ENCODE measurements around the gene PPP1R13B.

PPP1R13B gene

DNA sequence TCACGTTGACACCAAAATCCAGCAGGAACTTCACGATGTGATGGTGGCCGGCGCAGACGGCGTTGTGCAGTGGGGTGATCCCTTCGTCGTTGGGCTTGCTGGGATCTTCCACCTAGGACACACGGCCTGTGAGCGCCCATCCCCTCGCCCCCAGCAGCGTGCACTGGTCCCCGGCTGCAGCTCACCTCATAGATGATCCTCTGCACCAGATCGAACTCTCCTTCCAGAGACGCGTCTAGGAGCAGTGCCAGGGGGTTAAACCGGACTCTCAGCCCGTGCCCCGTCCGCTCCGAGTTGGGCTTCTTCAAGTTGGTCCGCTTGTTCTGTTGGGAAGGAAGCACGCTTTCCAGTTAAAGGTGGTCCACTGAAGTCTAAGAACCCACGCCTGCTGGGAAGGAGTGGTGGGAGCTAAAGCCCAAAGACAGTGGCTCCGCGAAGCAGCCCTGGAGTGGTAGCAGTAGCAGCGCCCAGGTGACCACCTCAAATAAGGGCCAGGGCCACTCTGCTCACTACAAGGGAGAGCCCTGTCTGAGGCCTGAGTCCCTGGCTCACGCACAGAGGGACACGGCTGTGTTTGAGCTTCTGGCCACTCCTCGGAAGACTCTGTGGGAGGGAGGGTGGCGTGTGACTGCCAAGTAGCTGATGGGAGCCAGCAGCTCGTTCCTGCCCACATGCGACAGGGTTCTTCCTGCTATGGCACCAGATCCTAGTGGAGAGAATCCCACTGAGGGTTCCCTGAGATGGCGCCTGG is 108.5 kb downstream of the PPP1R13B start:
- Histone ChIP-seq H3K36me3 (ENCODE audit: control insufficient read depth, insufficient read depth, low read length) (peaks cover 15% of the 10 kb centered on the region), H3K9ac (ENCODE audit: low read length) (no peak overlapping the region), H3K27me3 (ENCODE audit: control insufficient read depth, insufficient read depth, low read length) (no peaks in the 10 kb centered on the region), H3K4me1 (ENCODE audit: control insufficient read depth, insufficient read depth, low read length) (peaks cover 3% of the 10 kb centered on the region; the same call in 1 of the 2 replicates), H3K27ac (ENCODE audit: low read depth, low read length) (no peak overlapping the region), H3K9me3 (ENCODE audit: control insufficient read depth, insufficient read depth, low read depth, low read length) (no peaks in the 10 kb centered on the region), H3K4me3 (ENCODE audit: low read depth, low read length) (no peak overlapping the region)

DNA sequence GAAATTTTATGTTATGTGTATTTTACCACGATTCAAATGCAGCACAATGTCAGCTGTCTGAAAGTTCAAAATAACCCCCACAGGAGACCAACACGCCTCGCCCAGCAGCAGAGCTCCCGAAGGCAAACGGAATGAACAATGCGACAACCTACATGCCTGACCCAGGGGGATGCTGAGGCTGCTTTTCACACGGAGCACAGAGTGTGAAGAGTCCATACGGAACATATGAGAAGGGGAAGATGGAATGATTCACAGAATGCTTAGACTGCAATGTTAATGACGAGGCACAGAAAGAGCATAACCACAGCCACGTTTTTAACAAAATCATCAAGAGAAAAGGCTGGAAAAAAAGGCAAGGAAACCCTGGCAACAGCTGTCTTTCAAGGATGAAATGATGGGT is 109.2 kb downstream of the PPP1R13B start:
- H3K4me3 ChIP-seq (ENCODE audit: low read depth, low read length): no peak overlapping the region
- H3K27ac ChIP-seq (ENCODE audit: low read depth, low read length): no peak overlapping the region
- H3K9ac ChIP-seq (ENCODE audit: low read length): no peak overlapping the region
- H3K4me1 ChIP-seq (ENCODE audit: control insufficient read depth, insufficient read depth, low read length): peaks cover 3% of the 10 kb centered on the region; the same call in 1 of the 2 replicates
- H3K36me3 ChIP-seq (ENCODE audit: control insufficient read depth, insufficient read depth, low read length): peaks cover 22% of the 10 kb centered on the region
- H3K9me3 ChIP-seq (ENCODE audit: control insufficient read depth, insufficient read depth, low read depth, low read length): no peaks in the 10 kb centered on the region
- no peaks in the 10 kb centered on the region for H3K27me3 ChIP-seq (ENCODE audit: control insufficient read depth, insufficient read depth, low read length)

DNA sequence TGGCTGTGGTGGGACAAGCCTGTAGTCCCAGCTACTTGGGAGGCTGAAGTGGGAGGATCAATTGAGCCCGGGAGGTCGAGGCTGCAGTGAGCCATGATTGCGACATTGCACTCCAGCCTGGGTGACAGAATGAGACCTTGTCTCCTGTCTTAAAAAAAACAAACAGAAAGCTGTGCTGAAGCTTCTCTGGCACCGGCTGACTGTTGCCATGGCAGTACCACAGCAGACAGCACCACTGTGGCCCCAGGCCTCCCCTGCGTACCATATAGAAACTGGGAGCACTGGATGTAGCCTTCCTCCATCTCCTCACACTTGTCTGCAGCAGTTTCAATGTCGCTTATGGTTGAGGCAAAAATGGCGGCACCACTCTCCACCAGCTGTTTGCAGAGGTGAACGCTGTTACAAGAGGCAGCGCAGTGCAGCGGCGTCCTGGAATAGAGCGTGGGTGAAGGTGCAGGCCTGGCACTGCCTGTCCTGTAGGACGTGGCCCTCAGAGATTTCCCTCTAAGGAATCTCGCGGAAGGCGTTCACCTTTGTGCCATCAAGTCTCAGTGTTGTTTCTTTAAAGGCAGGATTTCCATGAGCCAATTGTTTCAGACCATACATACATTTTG is 109.8 kb downstream of the PPP1R13B start:
- Histone ChIP-seq H3K4me1 (ENCODE audit: control insufficient read depth, insufficient read depth, low read length) (peaks cover 3% of the 10 kb centered on the region; the same call in 1 of the 2 replicates), H3K9me3 (ENCODE audit: control insufficient read depth, insufficient read depth, low read depth, low read length) (no peaks in the 10 kb centered on the region), H3K27ac (ENCODE audit: low read depth, low read length) (no peak overlapping the region), H3K36me3 (ENCODE audit: control insufficient read depth, insufficient read depth, low read length) (peaks cover 28% of the 10 kb centered on the region), H3K4me3 (ENCODE audit: low read depth, low read length) (no peak overlapping the region), H3K9ac (ENCODE audit: low read length) (no peak overlapping the region), H3K27me3 (ENCODE audit: control insufficient read depth, insufficient read depth, low read length) (no peaks in the 10 kb centered on the region)

DNA sequence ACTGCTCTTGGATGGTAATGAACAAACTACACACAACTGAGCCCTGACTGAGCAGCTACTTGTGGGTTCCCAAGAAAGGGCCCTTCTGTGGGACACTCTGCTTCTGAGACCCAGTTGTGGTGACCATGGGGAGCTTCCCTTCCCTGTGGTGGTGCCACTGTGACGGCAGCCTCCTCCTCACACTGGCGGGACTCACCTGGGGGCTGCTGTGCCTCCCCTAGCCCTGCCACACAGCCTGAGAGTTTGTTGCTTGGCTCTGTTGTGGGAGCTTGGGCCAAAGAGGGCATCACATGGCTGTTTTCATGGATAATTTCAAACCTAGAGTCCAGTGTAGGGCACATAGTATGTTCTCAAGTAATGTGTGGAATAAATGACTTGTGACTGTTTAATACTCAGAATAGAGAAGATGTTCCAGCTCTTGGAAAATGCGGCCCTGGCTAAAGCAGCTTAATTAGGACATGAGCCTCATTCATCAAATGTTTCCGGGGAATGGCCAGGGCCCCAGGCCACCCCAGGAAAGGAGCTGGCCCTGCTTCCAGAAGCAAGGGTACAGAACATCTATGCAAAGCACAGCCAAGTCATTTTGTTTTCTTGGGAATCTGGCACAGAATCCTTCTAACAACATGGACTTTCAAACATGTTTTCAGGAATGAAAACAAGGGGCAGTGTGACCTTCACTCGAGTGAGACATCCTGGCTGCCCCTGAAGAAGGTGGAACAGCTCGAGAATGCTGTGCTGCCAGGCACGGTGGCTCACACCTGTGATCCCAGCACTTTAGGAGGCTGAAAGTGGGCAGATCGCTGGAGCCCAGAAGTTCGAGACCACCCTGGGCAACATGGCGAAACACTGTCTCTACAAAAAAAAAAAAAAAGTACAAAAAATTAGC is 110.6 kb downstream of the PPP1R13B start:
- Histone ChIP-seq H3K9me3 (ENCODE audit: control insufficient read depth, insufficient read depth, low read depth, low read length) (no peaks in the 10 kb centered on the region), H3K9ac (ENCODE audit: low read length) (no peak overlapping the region), H3K36me3 (ENCODE audit: control insufficient read depth, insufficient read depth, low read length) (peaks cover 35% of the 10 kb centered on the region), H3K4me3 (ENCODE audit: low read depth, low read length) (no peak overlapping the region), H3K27me3 (ENCODE audit: control insufficient read depth, insufficient read depth, low read length) (no peaks in the 10 kb centered on the region), H3K27ac (ENCODE audit: low read depth, low read length) (no peak overlapping the region), H3K4me1 (ENCODE audit: control insufficient read depth, insufficient read depth, low read length) (peaks cover 3% of the 10 kb centered on the region; the same call in 1 of the 2 replicates)

GRCh38 chr14:103735815-103736545 is 111.4 kb downstream of the PPP1R13B start:
- Histone ChIP-seq H3K36me3 (ENCODE audit: control insufficient read depth, insufficient read depth, low read length) (peaks cover 38% of the 10 kb centered on the region), H3K27me3 (ENCODE audit: control insufficient read depth, insufficient read depth, low read length) (no peaks in the 10 kb centered on the region), H3K9ac (ENCODE audit: low read length) (no peak overlapping the region), H3K4me3 (ENCODE audit: low read depth, low read length) (no peak overlapping the region), H3K9me3 (ENCODE audit: control insufficient read depth, insufficient read depth, low read depth, low read length) (no peaks in the 10 kb centered on the region), H3K4me1 (ENCODE audit: control insufficient read depth, insufficient read depth, low read length) (no peaks in the 10 kb centered on the region; the same call in 1 of the 2 replicates), H3K27ac (ENCODE audit: low read depth, low read length) (no peak overlapping the region)

DNA sequence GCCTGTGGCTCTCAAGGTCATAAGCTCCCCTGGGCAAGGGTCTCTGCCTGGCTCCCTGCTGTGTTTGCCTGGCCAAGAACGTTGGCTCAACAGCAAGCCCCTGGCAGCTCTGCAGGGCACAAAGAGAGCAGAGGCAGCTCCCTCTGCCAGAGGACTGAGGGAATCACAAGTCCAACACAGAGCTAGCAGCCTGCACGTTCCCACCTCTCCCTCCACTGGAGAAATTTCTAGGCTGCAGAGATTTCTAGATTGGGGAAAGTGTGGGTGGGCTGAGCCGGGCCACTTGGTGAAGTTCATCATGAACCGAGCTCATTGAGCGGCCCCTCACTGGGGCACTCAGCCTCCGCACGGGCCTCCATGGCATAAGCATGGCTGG is 111.9 kb downstream of the PPP1R13B start:
- Histone ChIP-seq H3K27ac (ENCODE audit: low read depth, low read length) (no peak overlapping the region), H3K4me3 (ENCODE audit: low read depth, low read length) (no peak overlapping the region), H3K27me3 (ENCODE audit: control insufficient read depth, insufficient read depth, low read length) (no peaks in the 10 kb centered on the region), H3K9ac (ENCODE audit: low read length) (no peak overlapping the region), H3K36me3 (ENCODE audit: control insufficient read depth, insufficient read depth, low read length) (peaks cover 40% of the 10 kb centered on the region), H3K4me1 (ENCODE audit: control insufficient read depth, insufficient read depth, low read length) (no peaks in the 10 kb centered on the region; the same call in 1 of the 2 replicates), H3K9me3 (ENCODE audit: control insufficient read depth, insufficient read depth, low read depth, low read length) (no peaks in the 10 kb centered on the region)

DNA sequence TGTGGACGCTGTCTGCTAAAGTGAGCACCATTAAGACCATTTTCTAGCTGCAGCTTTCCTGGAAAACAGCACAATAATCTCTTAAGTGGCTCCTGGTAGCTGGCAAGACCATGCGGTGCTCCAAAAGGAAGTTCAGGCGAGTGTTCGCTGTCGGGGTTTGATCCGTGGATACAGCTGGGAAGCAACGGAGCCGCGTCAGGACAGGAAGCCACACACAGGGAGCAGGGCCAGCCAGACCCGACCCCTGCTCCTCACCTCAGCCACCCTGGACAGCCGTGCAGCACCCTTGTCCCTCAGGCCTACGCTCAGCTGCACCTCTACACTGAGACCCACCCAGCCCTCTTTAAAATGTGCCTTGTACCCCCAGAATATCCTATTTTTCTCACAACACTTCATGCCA is 112.4 kb downstream of the PPP1R13B start:
- no peaks in the 10 kb centered on the region for H3K9me3 ChIP-seq (ENCODE audit: control insufficient read depth, insufficient read depth, low read depth, low read length)
- H3K27ac ChIP-seq (ENCODE audit: low read depth, low read length): no peak overlapping the region
- no peaks in the 10 kb centered on the region; the same call in 1 of the 2 replicates for H3K4me1 ChIP-seq (ENCODE audit: control insufficient read depth, insufficient read depth, low read length)
- no peak overlapping the region for H3K9ac ChIP-seq (ENCODE audit: low read length)
- H3K4me3 ChIP-seq (ENCODE audit: low read depth, low read length): no peak overlapping the region
- H3K27me3 ChIP-seq (ENCODE audit: control insufficient read depth, insufficient read depth, low read length): no peaks in the 10 kb centered on the region
- peaks cover 44% of the 10 kb centered on the region for H3K36me3 ChIP-seq (ENCODE audit: control insufficient read depth, insufficient read depth, low read length)

- no peak overlapping the region for H3K27ac ChIP-seq (ENCODE audit: low read depth, low read length)
- H3K9me3 ChIP-seq (ENCODE audit: control insufficient read depth, insufficient read depth, low read depth, low read length): no peaks in the 10 kb centered on the region
- H3K9ac ChIP-seq (ENCODE audit: low read length): no peak overlapping the region
- no peaks in the 10 kb centered on the region; the same call in 1 of the 2 replicates for H3K4me1 ChIP-seq (ENCODE audit: control insufficient read depth, insufficient read depth, low read length)
- H3K4me3 ChIP-seq (ENCODE audit: low read depth, low read length): no peak overlapping the region
- H3K36me3 ChIP-seq (ENCODE audit: control insufficient read depth, insufficient read depth, low read length): peaks cover 51% of the 10 kb centered on the region
- no peaks in the 10 kb centered on the region for H3K27me3 ChIP-seq (ENCODE audit: control insufficient read depth, insufficient read depth, low read length)
These were observed 113.1 kb downstream of the PPP1R13B start for GRCh38 chr14:103734081-103734888.

DNA sequence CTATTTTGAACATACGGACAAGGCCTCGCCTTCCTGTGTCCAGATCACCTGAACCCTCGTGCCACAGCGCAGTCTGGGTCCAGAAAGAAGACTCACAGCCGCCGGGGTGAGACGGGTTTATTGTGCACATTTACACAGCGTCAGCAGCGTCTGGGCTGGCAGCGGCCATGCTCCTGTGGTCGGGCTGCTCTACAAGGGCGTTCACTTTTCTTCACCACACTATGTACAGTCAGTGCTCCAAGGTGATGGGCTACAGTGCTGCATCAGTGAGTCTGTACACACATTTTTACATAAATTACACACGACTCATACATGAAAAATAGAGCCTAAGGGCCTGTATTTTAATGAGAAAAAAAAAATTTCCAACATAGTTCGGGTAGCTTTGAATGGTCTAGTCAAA is 113.7 kb downstream of the PPP1R13B start:
- peaks cover 58% of the 10 kb centered on the region for H3K36me3 ChIP-seq (ENCODE audit: control insufficient read depth, insufficient read depth, low read length)
- no peaks in the 10 kb centered on the region for H3K9me3 ChIP-seq (ENCODE audit: control insufficient read depth, insufficient read depth, low read depth, low read length)
- H3K4me3 ChIP-seq (ENCODE audit: low read depth, low read length): no peak overlapping the region
- H3K4me1 ChIP-seq (ENCODE audit: control insufficient read depth, insufficient read depth, low read length): no peaks in the 10 kb centered on the region; the same call in 1 of the 2 replicates
- no peak overlapping the region for H3K27ac ChIP-seq (ENCODE audit: low read depth, low read length)
- no peak overlapping the region for H3K9ac ChIP-seq (ENCODE audit: low read length)
- no peaks in the 10 kb centered on the region for H3K27me3 ChIP-seq (ENCODE audit: control insufficient read depth, insufficient read depth, low read length)

Data from HUES6 (cell line).